Measurements from ENCODE around the gene FUCA1. TPM values are rescaled to one million over a fixed set of nuclear protein-coding genes. Genes with fewer than 3 reads are reported as not detected.
A peak's percentile ranks its signal among the peaks of the same experiment; 100 is the strongest.

FUCA1 gene
- total and polyA plus RNA-seq, 2 donors (not counting 3 experiments of a cell fraction or from before 2014, with no cell fraction given) = 4.9 to 5.6 TPM

GRCh38 chr1:23838401-23838866 is 29.7 kb downstream of the FUCA1 start:
- Histone ChIP-seq H3K79me2 (ENCODE audit: control insufficient read depth, insufficient read depth, low read length) (no peaks in the 10 kb centered on the region), H3K27me3 (ENCODE audit: control insufficient read depth in 2 of 2, insufficient read depth in 2 of 2, low read length in 2 of 2) (peaks cover 6 to 12% of the 10 kb centered on the region in 2 experiments), H3K4me2 (ENCODE audit: insufficient read depth, low read length) (peak overlapping the region; percentile 85), H2AFZ (ENCODE audit: low read depth, low read length) (peak overlapping the region; percentile 85), H4K20me1 (replicated peaks; ENCODE audit: control insufficient read depth, extremely low read depth, insufficient read depth, low read length) (no peaks in the 10 kb centered on the region), H3K27ac (ENCODE audit: insufficient read depth, low read depth, low read length) (no peak overlapping the region), H3K9me3 (replicated peaks; ENCODE audit: control insufficient read depth, insufficient read depth, low read length) (no peaks in the 10 kb centered on the region), H3K4me3 (replicated peaks in 1 of 3; ENCODE audit: insufficient read depth in 1 of 3, low read depth in 1 of 3, low read length in 3 of 3) (peak overlapping the region in 1 of 3 experiments; percentile 40), H3K9ac (replicated peaks; ENCODE audit: extremely low read depth, insufficient read depth, low read length) (no peak overlapping the region), H3K36me3 (ENCODE audit: control insufficient read depth in 2 of 2, extremely low read depth in 1 of 2, insufficient read depth in 2 of 2, low read length in 2 of 2) (no peaks in the 10 kb centered on the region), H3K9me1 (replicated peaks; ENCODE audit: control insufficient read depth, extremely low read depth, insufficient read depth, low read length) (no peaks in the 10 kb centered on the region), H3K4me1 (ENCODE audit: control insufficient read depth, extremely low read depth, insufficient read depth, low read length) (no peaks in the 10 kb centered on the region)
- FAIRE-seq = peak; percentile 80
- BruUV-seq (replicated peaks) = no TSS peak
- ChIA-PET POLR2A (interaction anchor here (0.6 kb wide), 1 partner anchor 120 kb away, joined by 4 read pairs; no protein-coding TSS in a partner anchor), CTCF (interaction anchor here (1.5 kb wide), 1 partner anchor 67 kb away, joined by 4 read pairs; no protein-coding TSS in a partner anchor)
- DNase-seq (ENCODE audit: low read depth, low spot score) = peak; percentile 58
- TF ChIP-seq MAX (IDR thresholded peaks at IDR 0.05; ENCODE audit: insufficient read depth, insufficient read length) (no peak), FOS (IDR thresholded peaks at IDR 0.05; ENCODE audit: borderline replicate concordance, insufficient read depth, low read length) (no peak), GATA2 (IDR thresholded peaks at IDR 0.05; ENCODE audit: insufficient read depth, insufficient read length, low read depth, low read length) (no peak), EZH2 (IDR thresholded peaks at IDR 0.05; ENCODE audit: borderline replicate concordance, low read depth, low read length, severe bottlenecking) (no peak), CTCF (IDR thresholded peaks at IDR 0.05; ENCODE audit: extremely low read depth in 1 of 2, insufficient read depth in 1 of 2, low read depth in 1 of 2, low read length in 2 of 2) (no peak), POLR2A (IDR thresholded peaks at IDR 0.05; ENCODE audit: low read depth, low read length) (no peak), POLR2AphosphoS5 (IDR thresholded peaks at IDR 0.05; ENCODE audit: insufficient read depth, low read depth, low read length) (no peak), MYC (IDR thresholded peaks at IDR 0.05; ENCODE audit: low read depth, low read length) (no peak), JUN (IDR thresholded peaks at IDR 0.05; ENCODE audit: borderline replicate concordance, insufficient read depth, insufficient read length, low read depth) (no peak)
- intact Hi-C loops (cut with micrococcal nuclease) = no loop called here
- dilution Hi-C loops (cut with MboI; ENCODE audit: extremely low pct_ligation_motif_present, low sequenced_read_pairs) = no loop called here
